Thyroid gland (tissue), 4 donors: ENCODE data around the gene CECR2.

Experiments
- POLR2A ChIP-seq, 2 donors: fragments of 450-650 bp; IDR thresholded peaks; one replicate each; pipeline ENCODE4 v1.6.1; 2017; ENCODE audit warnings: antibody characterized with exemption in 2 of 2, mild to moderate bottlenecking in 2 of 2, moderate library complexity in 1 of 2
- TF ChIP-seq, protein P1 (sequence below), 6 experiments: fragments of 200-600 bp in 3 of 6; fragments of 450-650 bp in 3 of 6; sonication (generic) in 3 of 6; IDR thresholded peaks; one replicate each; pipeline ENCODE4 v1.5.1; 2016 to 2019; ENCODE audit warnings: antibody characterized with exemption in 6 of 6, mild to moderate bottlenecking in 2 of 6, inconsistent platforms in 1 of 6, moderate library complexity in 1 of 6

DNA sequence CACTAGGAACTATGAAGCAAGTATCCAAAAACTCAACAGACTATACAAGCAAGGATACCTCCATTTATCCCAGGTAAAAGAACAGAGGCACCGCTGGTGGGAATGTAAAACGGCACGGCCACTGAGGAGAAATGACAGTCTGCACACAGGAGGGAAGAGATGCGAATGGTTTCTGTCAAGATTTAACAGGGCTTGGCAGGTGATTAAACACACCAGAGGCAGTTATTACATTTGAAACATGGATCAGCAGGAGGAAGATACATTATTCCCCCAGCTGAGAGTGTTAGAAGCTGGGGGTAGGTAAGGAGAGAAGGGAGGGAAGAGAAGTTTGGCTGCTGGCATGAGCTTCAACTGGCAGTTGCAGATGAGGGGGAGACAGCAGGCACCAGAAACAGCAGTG lies 229.1 kb downstream of the CECR2 start:
- TF ChIP-seq, protein P1, sequence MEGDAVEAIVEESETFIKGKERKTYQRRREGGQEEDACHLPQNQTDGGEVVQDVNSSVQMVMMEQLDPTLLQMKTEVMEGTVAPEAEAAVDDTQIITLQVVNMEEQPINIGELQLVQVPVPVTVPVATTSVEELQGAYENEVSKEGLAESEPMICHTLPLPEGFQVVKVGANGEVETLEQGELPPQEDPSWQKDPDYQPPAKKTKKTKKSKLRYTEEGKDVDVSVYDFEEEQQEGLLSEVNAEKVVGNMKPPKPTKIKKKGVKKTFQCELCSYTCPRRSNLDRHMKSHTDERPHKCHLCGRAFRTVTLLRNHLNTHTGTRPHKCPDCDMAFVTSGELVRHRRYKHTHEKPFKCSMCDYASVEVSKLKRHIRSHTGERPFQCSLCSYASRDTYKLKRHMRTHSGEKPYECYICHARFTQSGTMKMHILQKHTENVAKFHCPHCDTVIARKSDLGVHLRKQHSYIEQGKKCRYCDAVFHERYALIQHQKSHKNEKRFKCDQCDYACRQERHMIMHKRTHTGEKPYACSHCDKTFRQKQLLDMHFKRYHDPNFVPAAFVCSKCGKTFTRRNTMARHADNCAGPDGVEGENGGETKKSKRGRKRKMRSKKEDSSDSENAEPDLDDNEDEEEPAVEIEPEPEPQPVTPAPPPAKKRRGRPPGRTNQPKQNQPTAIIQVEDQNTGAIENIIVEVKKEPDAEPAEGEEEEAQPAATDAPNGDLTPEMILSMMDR (IDR thresholded peaks at IDR 0.05), result no peak
- no peak for TF ChIP-seq POLR2A (IDR thresholded peaks at IDR 0.05)
